Heart left ventricle (tissue), 13 donors: ENCODE measurements around the gene SLC25A22.

Experiments used
- POLR2A ChIP-seq, 2 donors: fragments of 450-650 bp; IDR thresholded peaks; one replicate each; pipeline ENCODE4 v1.6.1; 2017; ENCODE audit warnings: antibody characterized with exemption in 2 of 2, mild to moderate bottlenecking in 2 of 2, moderate library complexity in 2 of 2
- TF ChIP-seq, protein P1 (sequence below), 12 donors: fragments of 200-600 bp; sonication (generic) in 4 of 12; IDR thresholded peaks; one replicate each; pipeline versions ENCODE4 v1.5.0 to v1.8.0; 2018 to 2022; ENCODE audit warnings: antibody characterized with exemption in 12 of 12, mild to moderate bottlenecking in 5 of 12
- donor health status: ischemic (EF 13 %, LVEDD 7.1; RV severe dilation, severe dysfunction).
- donor health status: DM: no; HTN: yes; CAD: no.
- donor health status: DM: no; HTN: no; CAD: no.
- donor health status: ischemic (EF 25% LVEDD 6.9; RV normal size, moderate dysfunction).
- donor health status: ischemic (EF 25% LVEDD 5.7; RV mildly dilated, moderate dysfunction).
- donor health status: ischemic (EF 35%, LVEDD 5.7; RV mildly dilated, moderate dysfunction).
- donor health status: nonischemic (EF 11% LVEDD 7.7; RV severe dilation, severe dysfunction).
- donor health status: DM: yes; HTN: yes; CAD: no.
- donor health status: PGD.
- donor health status: ischemic (EF 29% LVEDD 5.4; RV normal size, mild dysfunction).
- donor health status: nonischemic (EF 23%, LVEDD 6.1; RV moderate dilation, normal function).

DNA sequence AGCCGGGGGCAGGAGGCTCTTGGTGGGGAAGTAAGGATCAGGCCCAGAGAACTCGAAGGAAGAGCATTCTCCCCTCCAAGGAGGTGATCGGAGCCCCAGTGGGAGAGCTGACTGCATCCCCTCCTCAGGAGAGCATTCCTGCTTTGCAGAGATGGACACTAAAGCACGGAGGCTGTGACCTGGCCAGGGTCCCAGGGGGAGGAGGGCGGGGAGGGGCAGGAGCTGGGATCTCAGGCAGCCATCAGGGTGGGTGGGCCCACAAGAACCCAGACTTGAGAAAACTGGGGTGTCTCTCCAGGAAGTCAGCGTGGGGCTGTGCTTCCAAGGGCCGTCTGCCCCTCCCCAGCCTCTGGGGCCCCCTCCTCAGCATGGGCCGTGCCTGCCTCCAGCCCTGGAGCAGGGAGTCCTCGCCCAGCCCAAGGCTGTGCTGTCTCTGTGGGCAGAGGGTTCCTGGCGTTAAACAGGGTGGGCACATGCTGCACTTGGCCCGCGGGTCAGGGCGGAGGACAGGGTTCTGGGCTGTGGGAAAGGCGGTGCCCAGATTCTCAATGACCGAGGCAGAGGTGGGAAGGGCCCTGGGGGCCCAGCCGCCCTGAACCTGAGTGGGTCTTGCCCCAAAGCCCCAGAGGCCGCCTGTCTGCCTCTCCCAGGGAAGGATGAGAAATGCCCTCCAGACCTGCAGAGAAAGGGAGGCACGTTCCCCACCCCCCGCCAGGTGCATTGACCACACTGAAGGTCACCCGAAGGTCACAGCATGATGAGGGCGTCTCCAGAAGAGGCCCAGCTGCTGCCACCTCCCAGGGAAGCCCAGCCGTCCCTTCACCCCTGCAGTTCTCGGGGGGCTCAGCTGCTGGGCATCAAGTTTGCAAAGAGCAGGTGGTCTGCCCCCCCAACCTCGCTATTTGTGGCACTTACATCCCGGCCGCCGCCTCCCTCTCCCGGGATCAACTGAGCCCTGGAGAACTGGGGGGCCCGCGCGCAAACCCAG, 8.8 kb downstream of the SLC25A22 start:
- TF ChIP-seq POLR2A (IDR thresholded peaks at IDR 0.05), result no peak
- TF ChIP-seq, protein P1, sequence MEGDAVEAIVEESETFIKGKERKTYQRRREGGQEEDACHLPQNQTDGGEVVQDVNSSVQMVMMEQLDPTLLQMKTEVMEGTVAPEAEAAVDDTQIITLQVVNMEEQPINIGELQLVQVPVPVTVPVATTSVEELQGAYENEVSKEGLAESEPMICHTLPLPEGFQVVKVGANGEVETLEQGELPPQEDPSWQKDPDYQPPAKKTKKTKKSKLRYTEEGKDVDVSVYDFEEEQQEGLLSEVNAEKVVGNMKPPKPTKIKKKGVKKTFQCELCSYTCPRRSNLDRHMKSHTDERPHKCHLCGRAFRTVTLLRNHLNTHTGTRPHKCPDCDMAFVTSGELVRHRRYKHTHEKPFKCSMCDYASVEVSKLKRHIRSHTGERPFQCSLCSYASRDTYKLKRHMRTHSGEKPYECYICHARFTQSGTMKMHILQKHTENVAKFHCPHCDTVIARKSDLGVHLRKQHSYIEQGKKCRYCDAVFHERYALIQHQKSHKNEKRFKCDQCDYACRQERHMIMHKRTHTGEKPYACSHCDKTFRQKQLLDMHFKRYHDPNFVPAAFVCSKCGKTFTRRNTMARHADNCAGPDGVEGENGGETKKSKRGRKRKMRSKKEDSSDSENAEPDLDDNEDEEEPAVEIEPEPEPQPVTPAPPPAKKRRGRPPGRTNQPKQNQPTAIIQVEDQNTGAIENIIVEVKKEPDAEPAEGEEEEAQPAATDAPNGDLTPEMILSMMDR (IDR thresholded peaks at IDR 0.05), result no peak
